Stimulated activated CD8-positive, alpha-beta memory T cell treated with anti-CD3 and anti-CD28 coated beads, Interleukin-4, amount 100 ng/mL, for 4 hours (primary cell): Measurements from ENCODE around the gene PDILT.
"Not testable (repeated sequence)": the region's sequence is repeated elsewhere in the genome, so short reads cannot be mapped to it uniquely, and the experiment has no call there.

Source experiments
- DNase-seq, 2 donors: peaks; one replicate each; pipeline ENCODE4 v3.0.0-alpha.2; 2020; ENCODE audit warnings: low read depth in 2 of 2, low spot score in 1 of 2

PDILT gene

DNA sequence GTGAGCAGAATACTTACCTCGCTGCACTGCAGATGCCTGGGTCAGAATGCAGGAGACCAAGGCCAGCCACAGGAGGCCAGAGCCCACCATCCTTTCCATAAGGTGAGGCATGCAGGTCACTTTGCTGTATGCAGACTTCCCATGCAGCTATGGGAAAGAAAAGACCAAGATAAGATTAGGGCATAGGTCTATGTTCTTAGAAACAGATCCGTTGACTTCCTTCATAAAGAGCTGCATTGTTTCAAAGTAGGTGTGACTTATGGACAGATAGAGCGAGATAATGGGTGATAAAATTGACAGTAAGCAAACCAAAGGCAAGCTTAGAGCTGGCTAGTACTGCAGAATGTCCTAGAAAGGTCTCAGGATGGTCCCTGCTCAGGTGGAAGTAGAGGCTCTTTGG, 78.2 kb downstream of the PDILT start:
- no peak for DNase-seq

DNA sequence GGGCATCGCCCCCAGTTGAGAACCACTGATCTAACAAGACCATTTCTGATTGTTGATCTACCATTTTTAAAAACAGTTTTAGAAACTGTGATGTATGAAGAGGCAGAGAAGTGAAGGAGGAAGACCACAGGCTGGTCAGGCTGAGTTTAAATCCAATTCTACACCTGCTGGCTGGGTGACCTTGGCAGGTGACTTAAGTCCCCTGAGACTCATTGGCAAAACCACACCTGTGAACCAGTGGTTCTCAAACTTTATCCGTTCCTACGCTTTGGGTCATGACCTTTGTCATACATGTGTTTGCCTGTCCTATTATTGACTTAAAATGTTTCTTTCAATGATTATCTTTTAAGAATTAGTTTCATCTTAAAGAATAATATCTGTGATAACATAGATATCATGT, 79.5 kb downstream of the PDILT start:
- no peak for DNase-seq

DNA sequence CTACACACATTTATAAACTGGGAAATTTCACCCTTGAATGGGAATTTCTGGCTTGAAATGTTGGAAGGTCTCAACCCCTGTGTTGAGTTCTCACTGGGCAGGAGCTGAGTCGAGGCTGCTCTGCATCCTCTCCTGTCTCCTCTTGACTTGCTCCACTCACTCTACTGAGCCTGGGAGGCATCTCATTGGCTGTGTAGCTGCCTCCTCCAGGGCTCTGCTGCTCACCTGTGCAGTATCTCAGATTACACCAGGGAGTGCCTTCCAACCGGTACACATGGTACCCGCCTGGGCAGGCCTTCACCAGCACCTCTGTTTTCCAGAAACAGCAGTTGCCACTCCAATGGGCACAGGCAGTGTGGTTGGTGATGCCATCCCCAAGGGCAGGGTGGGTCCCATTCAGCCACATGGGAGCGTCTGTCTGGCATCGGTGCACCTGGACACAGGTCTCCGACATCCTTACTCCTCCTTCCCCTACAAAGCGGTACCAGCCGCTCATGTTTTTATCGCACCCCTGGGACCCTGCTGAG, 80.9 kb downstream of the PDILT start:
- no peak for DNase-seq

DNA sequence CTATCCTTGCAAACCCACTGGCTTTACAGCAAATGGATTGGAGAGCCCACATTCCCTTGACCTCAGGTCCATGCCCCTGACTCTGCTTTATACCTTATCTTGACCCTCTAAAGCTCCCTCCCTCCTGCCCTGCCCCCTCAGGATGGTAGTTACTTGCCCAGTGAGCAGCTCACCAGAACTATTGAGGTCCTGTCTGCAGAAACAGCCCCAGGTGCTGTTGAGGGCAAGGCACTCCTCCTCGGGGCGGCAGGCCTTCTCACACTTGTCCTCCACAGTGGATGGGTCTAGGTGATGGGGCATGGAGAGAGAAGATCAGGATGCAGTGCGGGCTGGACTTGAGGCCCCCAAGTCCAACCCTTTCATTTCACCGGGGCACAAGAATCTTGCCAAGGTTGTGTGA, 81.8 kb downstream of the PDILT start:
- no peak for DNase-seq

GRCh38 chr16:20321671-20322070, 82.9 kb downstream of the PDILT start:
- DNase-seq = no peak

DNA sequence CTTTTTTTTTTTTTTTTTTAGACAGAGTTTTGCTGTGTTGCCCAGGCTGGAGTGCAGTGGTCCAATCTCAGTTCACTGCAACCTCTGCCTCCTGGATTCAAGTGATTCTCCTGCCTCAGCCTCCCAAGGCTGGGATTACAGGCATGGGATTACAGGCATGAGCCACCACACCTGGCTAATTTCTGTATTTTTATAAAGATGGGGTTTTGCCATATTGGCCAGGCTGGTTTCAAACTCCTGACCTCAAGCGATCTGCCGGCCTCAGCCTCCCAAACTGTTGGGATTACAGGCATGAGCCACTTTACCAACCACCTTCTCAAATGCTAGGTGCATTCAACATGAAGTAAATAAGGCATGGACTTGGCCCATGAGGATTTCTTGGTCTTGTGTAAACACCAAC, 83.5 kb downstream of the PDILT start:
- DNase-seq = not testable (repeated sequence)

GRCh38 chr16:20320592-20320991, 83.9 kb downstream of the PDILT start:
- no peak for DNase-seq

DNA sequence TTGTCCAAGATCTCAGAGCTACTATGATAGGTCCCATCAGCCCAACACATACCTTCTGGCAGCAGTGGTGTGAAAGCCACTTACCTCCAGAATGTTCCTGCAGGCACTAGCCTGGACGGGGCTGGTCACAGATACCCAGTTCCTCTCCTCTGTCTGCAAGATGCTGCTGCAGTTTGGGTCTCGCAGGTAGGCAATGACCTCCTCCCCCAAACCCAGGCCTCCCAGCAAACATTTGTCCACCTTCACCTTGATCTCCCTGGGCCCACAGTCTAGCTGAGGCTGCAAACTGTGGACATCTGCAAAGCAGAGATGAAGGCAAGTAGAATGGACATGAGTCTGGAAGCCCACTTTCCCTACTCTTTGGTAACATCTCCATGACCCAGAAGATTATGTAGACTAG, 84.4 kb downstream of the PDILT start:
- no peak for DNase-seq

- DNase-seq = no peak
These were observed 85.1 kb downstream of the PDILT start for GRCh38 chr16:20319406-20319805.

DNA sequence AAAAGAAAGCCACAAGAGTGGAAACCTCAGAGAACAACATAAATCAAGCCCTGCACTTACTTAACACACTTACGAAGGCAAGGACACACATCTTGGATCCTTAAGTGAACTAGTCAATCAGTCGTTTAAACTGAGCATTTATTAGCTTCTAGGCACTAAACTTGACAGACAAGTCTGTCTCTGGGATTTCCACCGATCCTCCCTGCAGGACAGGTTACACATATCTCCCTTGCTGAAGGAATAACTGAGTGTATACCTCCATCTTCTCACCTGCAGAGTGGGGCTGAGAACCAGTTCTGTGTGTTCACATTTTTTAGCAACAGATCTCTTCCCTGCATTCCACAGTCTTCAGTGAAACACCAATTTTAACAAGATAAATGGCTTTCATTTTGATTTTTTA, 86.1 kb downstream of the PDILT start:
- no peak for DNase-seq

GRCh38 chr16:20318006-20318405, 86.5 kb downstream of the PDILT start:
- no peak for DNase-seq

DNA sequence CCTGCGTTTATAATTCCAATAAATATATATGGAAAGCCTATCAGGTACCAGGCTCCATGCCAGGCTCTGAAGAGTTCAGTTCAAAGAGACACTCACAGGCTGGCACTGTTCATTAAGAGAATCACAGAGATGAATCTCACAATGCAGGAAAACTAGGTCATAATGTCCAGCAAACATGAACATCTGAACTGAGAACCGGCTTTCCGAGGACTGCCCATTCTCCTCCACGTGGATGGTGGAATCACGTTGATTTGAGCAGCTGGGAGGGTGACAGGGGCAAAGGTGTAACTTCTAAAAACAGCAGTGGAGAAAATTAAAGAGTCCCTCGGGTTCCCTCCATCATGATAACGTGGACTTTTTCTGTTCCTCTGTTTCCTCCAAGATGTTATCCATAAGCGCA, 87.4 kb downstream of the PDILT start:
- no peak for DNase-seq

DNA sequence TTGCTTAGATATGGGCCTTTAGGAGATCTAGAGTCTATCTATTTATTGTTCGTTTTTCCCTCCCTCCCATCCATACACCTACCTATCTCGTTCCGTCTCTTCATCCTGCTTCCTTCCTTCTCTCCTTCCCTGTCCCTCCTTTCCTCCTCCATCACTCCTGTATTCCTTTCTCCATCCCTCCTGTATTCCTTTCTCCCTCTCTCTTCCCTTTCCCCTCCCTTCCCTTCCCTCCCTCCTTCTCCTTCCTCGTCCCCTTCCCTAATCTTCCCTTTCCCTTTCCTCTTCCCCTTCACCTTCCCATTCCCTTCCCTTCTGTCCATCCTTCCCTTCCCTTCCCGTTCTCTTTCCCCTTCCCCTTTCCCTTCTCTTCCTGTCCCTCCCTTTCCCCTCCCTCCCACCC, 87.8 kb downstream of the PDILT start:
- no peak for DNase-seq

DNA sequence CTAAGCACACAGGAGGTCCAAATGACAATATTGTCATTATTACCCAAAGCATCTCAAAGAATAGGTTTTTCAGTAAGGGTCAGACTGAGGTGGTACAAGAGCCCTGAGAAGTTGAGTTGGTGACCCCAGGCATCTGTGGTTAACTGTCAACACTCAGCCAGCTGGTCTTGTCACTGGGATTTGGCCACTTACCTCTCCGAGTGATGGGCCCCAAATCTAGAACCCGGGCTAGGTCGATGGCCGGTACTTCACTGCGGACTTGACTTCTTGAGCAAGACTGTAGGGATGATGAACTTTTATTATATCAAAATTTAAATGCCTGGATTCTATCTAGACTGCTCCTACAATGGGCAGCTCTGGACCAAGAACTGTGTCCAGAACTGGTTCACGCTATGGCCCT, 88.8 kb downstream of the PDILT start:
- DNase-seq = no peak

GRCh38 chr16:20314575-20314974, 90.0 kb downstream of the PDILT start:
- DNase-seq = no peak

DNA sequence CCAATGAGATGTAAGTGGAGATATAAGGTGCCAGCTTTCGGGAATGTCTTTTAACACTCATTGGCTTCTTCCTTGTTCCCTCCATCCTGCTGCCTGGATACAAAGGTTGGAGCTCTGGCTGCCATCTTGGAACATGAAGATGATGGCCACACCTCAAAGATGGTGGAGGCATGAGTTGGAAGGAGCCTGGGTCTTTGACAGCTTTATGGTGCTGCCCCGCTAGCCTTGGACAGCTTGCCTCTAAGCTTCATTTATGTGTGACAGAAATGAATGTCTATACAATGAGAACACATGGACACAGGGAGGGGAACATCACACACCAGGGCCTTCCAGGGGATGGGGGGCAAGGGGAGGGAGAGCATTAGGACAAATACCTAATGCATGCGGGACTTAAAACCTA, 90.8 kb downstream of the PDILT start:
- DNase-seq = no peak

DNA sequence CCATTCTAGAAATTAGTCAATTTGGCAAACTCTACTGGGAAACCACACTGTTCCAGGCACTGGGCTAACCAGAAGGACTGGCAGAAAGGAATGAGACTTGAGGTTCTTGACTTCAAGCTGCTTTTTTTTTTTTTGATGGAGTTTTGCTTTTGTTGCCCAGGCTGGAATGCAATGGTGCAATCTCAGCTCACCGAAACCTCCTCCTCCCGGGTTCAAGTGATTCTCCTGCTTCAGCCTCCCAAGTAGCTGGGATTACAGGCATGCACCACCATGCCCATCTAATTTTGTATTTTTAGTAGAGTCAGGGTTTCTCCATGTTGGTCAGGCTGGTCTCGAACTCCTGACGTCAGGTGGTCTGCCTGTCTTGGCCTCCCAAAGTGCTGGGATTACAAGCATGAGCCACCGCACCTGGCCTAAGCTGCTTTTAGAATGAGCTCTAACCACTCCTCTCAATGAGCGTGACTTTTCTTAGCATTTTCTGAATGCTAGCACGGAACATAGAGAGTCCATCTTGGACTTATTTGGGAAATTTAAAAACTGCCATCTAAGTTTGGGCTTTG, 91.9 kb downstream of the PDILT start:
- DNase-seq = not testable (repeated sequence)

DNA sequence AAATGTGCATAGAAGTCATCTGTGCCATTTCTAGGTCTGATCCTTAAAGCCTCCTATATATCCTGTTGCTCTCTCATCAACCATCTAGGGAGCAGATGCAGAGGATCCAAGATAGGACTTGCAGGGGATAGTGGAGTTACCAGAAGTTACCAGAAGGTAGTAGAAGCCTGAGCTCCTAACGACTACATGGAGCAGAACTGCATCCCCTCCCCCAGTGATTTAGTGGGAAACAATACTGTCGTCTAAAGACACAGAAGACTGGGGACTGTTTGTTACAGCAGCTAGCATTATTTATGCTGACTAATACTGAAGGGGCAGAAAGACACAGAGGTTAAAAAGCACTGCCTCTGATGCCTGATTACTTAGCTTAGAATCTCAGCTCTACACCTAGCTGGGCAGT, 93.0 kb downstream of the PDILT start:
- DNase-seq = no peak

GRCh38 chr16:20310421-20311395, 93.8 kb downstream of the PDILT start:
- no peak for DNase-seq

- no peak for DNase-seq
These were observed 94.8 kb downstream of the PDILT start for GRCh38 chr16:20309786-20310185.
